Ishikawa (cell line): ENCODE results near the gene BEGAIN.

Source experiments
- CREB1 ChIP-seq: IDR thresholded peaks from 2 replicates; pipeline ENCODE4 v1.6.1; 2012; ENCODE audit warnings: low read depth
- EGR1 ChIP-seq: IDR thresholded peaks from 2 replicates; pipeline ENCODE4 v1.6.1; 2012

DNA sequence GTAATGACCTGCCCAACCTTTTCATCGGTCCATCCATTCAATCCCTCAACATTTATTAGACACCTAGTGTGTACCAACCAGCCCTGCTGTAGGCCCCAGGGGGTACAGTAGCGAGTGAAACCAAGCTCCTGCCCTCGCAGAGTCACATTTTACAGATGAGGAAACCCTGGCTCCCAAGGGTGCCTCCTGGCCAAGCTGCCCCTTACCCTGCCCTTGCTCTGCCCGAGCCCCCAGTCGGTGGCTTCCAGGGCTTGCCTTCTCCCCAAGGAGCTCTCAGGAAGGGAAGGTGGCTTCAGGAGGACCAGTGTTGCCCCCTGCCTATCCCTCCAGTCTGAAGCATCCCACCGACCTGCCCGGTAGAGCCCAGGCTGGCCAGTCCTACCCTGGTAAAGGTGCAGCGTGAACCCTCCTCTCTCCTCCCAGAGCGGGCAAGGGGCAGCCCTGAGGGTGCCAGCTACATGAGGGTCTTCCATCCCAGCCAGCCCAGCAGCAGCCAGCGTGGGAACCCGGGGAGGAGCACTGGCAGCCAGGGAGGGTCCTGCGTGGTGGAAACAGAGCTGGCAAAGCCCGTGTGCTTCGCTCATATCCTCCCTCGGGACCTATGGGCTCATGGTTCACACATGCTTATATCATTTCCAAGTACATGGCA is 670 bp upstream of the BEGAIN start:
- TF ChIP-seq EGR1: no peak
- no peak for TF ChIP-seq CREB1
